Keratinocyte (primary cell): Measurements from ENCODE around the gene ERBB4.

Experiments
- CTCF ChIP-seq, 3 experiments: IDR thresholded peaks in 1 of 3; conservative IDR thresholded peaks in 1 of 3; optimal IDR thresholded peaks in 1 of 3; 2 replicates in 2 of 3; 3 replicates in 1 of 3; pipeline versions ENCODE3 to v1.5.1; 2011; ENCODE audit warnings: low read length in 3 of 3, mild to moderate bottlenecking in 3 of 3, moderate library complexity in 2 of 3, control low read depth in 1 of 3, inconsistent platforms in 1 of 3; ENCODE audit not compliant: insufficient read depth in 2 of 3; ENCODE audit errors: extremely low read depth in 1 of 3
- EZH2 ChIP-seq: IDR thresholded peaks from one replicate; pipeline ENCODE4 v1.6.1; 2012; ENCODE audit warnings: inconsistent platforms, mild to moderate bottlenecking, low read length, moderate library complexity

GRCh38 chr2:211487733-211488132 is 1050.9 kb downstream of the ERBB4 start:
- no peak for TF ChIP-seq CTCF (optimal IDR thresholded peaks at IDR 0.05 in 1 of 3, IDR thresholded peaks at IDR 0.05 in 1 of 3, conservative IDR thresholded peaks at IDR 0.05 in 1 of 3; ENCODE audit: extremely low read depth in 1 of 3, insufficient read depth in 2 of 3, low read length in 3 of 3)
- no peak for TF ChIP-seq EZH2
